ENCODE data around the gene TMC5. TPM values are rescaled to one million over a fixed set of nuclear protein-coding genes. Genes with fewer than 3 reads are reported as not detected.

The TMC5 gene
- total and polyA plus RNA-seq, 2 of the 4 experiments (the other 2 are of a cell fraction), result not detected

- Histone ChIP-seq H4K20me1 (ENCODE audit: insufficient read depth, low read length) (no peaks in the 10 kb centered on the region), H3K56ac (ENCODE audit: extremely low read depth, insufficient read depth, low read length) (no peak overlapping the region), H3K23ac (ENCODE audit: low read depth, low read length) (no peak overlapping the region), H2BK5ac (ENCODE audit: low read depth, low read length, poor library complexity, severe bottlenecking) (no peak overlapping the region), H3K9ac (ENCODE audit: low read depth, low read length) (no peak overlapping the region), H2BK120ac (ENCODE audit: low read depth, low read length) (no peak overlapping the region), H3K27me3 (ENCODE audit: control insufficient read depth, insufficient read depth, low read length) (peaks cover 2% of the 10 kb centered on the region), H3K27ac (ENCODE audit: insufficient read depth, low read length) (no peak overlapping the region), H2BK20ac (ENCODE audit: low read depth, low read length) (no peak overlapping the region), H4K5ac (ENCODE audit: low read depth, low read length) (no peak overlapping the region), H3K4me2 (ENCODE audit: low read depth, low read length) (no peak overlapping the region), H2BK15ac (ENCODE audit: low read depth, low read length) (no peak overlapping the region), H2AFZ (replicated peaks; ENCODE audit: low read length, poor library complexity) (no peak overlapping the region), H4K8ac (ENCODE audit: low read depth in 2 of 2, low read length in 2 of 2) (no peak overlapping the region), H3K9me1 (ENCODE audit: insufficient read depth, low read length) (no peaks in the 10 kb centered on the region), H3K79me1 (ENCODE audit: low read depth in 1 of 2, low read length in 2 of 2) (no peaks in the 10 kb centered on the region), H2AK9ac (replicated peaks; ENCODE audit: low read depth, low read length, poor library complexity) (peak overlapping the region; percentile 42), H3K4me3 (ENCODE audit: insufficient read depth, low read depth, low read length) (no peak overlapping the region), H3K9me3 (ENCODE audit: control insufficient read depth, insufficient read depth, low read length) (no peaks in the 10 kb centered on the region), H3K18ac (ENCODE audit: low read depth, low read length) (no peak overlapping the region), H2AK5ac (ENCODE audit: low read depth, low read length) (no peak overlapping the region), H3K4ac (ENCODE audit: low read depth, low read length) (no peak overlapping the region), H3K14ac (replicated peaks; ENCODE audit: low read depth, low read length) (no peak overlapping the region), H3K36me3 (ENCODE audit: control insufficient read depth, insufficient read depth, low read length) (no peaks in the 10 kb centered on the region), H4K91ac (ENCODE audit: insufficient read depth, low read depth, low read length) (no peak overlapping the region), H3K4me1 (ENCODE audit: control insufficient read depth, insufficient read depth, low read length) (no peaks in the 10 kb centered on the region)
- TF ChIP-seq FOS (IDR thresholded peaks at IDR 0.05; ENCODE audit: low read depth, low read length) (no peak), CEBPB (IDR thresholded peaks at IDR 0.05; ENCODE audit: low read depth, low read length) (no peak), MXI1 (IDR thresholded peaks at IDR 0.05; ENCODE audit: borderline replicate concordance, low read depth, low read length) (no peak), BHLHE40 (IDR thresholded peaks at IDR 0.05; ENCODE audit: low read depth, low read length) (no peak), CTCF (conservative IDR thresholded peaks at IDR 0.05; ENCODE audit: low read depth, low read length) (no peak), SMC3 (IDR thresholded peaks at IDR 0.05; ENCODE audit: low read depth, low read length) (no peak), USF2 (IDR thresholded peaks at IDR 0.05; ENCODE audit: low read depth, low read length) (no peak)
- 64% methylated on average over 3 of the region's 10 CpGs; no CpG with 5 or more reads in 1 of the 2 experiments for WGBS, 2 experiments (ENCODE audit: extremely low coverage in 2 of 2, insufficient read length in 1 of 2)
- ChIA-PET POLR2A (ENCODE audit: unreplicated experiment) (no interaction called here), CTCF (no interaction called here)
- DNase-seq, result no peak
- in situ Hi-C loops (cut with MboI; ENCODE audit: low sequenced_read_pairs) (no loop called here), dilution Hi-C loops (cut with HindIII; ENCODE audit: low sequenced_read_pairs, unreplicated experiment) (no loop called here), intact Hi-C loops (cut with micrococcal nuclease) (no loop called here)
- BruUV-seq (replicated peaks), result no TSS peak
- ATAC-seq (ENCODE audit: low read depth), result no peak
Observed at GRCh38 chr16:19486750-19487325, 69.2 kb downstream of the TMC5 start.

Data from IMR-90 (cell line).